Effector memory CD4-positive, alpha-beta T cell (primary cell): ENCODE results near the gene PIK3CA.
"Not testable (repeated sequence)": the region's sequence is repeated elsewhere in the genome, so short reads cannot be mapped to it uniquely, and the experiment has no call there.

Experiments
- DNase-seq, 3 donors: peaks; one replicate each; pipeline ENCODE4 v3.0.0-alpha.2; 2020
- H3K27ac ChIP-seq: 2 replicates; pipeline ENCODE4 v1.7.0; 2013; ENCODE audit warnings: mild to moderate bottlenecking, low read length, moderate library complexity; ENCODE audit not compliant: insufficient read depth, poor library complexity, severe bottlenecking
- H3K27me3 ChIP-seq: replicated peaks from 2 replicates; pipeline ENCODE4 v1.7.0; 2013; ENCODE audit warnings: mild to moderate bottlenecking, low read length; ENCODE audit not compliant: insufficient read depth, control insufficient read depth, poor library complexity, severe bottlenecking
- H3K36me3 ChIP-seq: 2 replicates; pipeline ENCODE4 v1.7.0; 2013; ENCODE audit warnings: mild to moderate bottlenecking, low read length, moderate library complexity; ENCODE audit not compliant: control insufficient read depth, insufficient read depth
- H3K4me1 ChIP-seq: 2 replicates; pipeline ENCODE4 v1.7.0; 2013; ENCODE audit warnings: low read length, mild to moderate bottlenecking; ENCODE audit not compliant: control insufficient read depth, insufficient read depth, poor library complexity, severe bottlenecking
- H3K4me3 ChIP-seq: 2 replicates; pipeline ENCODE4 v1.7.0; 2013; ENCODE audit warnings: low read length, low read depth, mild to moderate bottlenecking; ENCODE audit not compliant: insufficient read depth, poor library complexity, severe bottlenecking
- H3K9me3 ChIP-seq: 2 replicates; pipeline ENCODE4 v1.7.0; 2013; ENCODE audit warnings: mild to moderate bottlenecking, low read length, moderate library complexity; ENCODE audit not compliant: control insufficient read depth

The PIK3CA gene

GRCh38 chr3:179268400-179269051, 120.4 kb downstream of the PIK3CA start:
- Histone ChIP-seq H3K27ac (no peak overlapping the region), H3K4me3 (no peak overlapping the region), H3K36me3 (no peaks in the 10 kb centered on the region), H3K27me3 (no peaks in the 10 kb centered on the region), H3K4me1 (no peaks in the 10 kb centered on the region), H3K9me3 (no peaks in the 10 kb centered on the region)
- no peak for DNase-seq

GRCh38 chr3:179269152-179269707, 121.1 kb downstream of the PIK3CA start:
- DNase-seq: no peak
- no peaks in the 10 kb centered on the region for H3K4me1 ChIP-seq
- H3K36me3 ChIP-seq: no peaks in the 10 kb centered on the region
- no peaks in the 10 kb centered on the region for H3K9me3 ChIP-seq
- no peaks in the 10 kb centered on the region for H3K27me3 ChIP-seq
- H3K4me3 ChIP-seq: no peak overlapping the region
- H3K27ac ChIP-seq: no peak overlapping the region

GRCh38 chr3:179272385-179272784, 124.2 kb downstream of the PIK3CA start:
- H3K9me3 ChIP-seq: no peaks in the 10 kb centered on the region
- H3K4me3 ChIP-seq: no peak overlapping the region
- H3K27ac ChIP-seq: no peak overlapping the region
- H3K4me1 ChIP-seq: no peaks in the 10 kb centered on the region
- H3K27me3 ChIP-seq: no peaks in the 10 kb centered on the region
- no peak for DNase-seq
- no peaks in the 10 kb centered on the region for H3K36me3 ChIP-seq

- DNase-seq, H3K36me3 ChIP-seq, H3K4me3 ChIP-seq, H3K27me3 ChIP-seq, H3K27ac ChIP-seq, H3K9me3 ChIP-seq, H3K4me1 ChIP-seq: not testable (repeated sequence)
Observed at GRCh38 chr3:179274434-179274833, 126.3 kb downstream of the PIK3CA start.

- no peak overlapping the region for H3K27ac ChIP-seq
- no peak overlapping the region for H3K4me3 ChIP-seq
- H3K36me3 ChIP-seq: no peaks in the 10 kb centered on the region
- no peaks in the 10 kb centered on the region for H3K9me3 ChIP-seq
- H3K27me3 ChIP-seq: no peaks in the 10 kb centered on the region
- no peaks in the 10 kb centered on the region for H3K4me1 ChIP-seq
- DNase-seq: no peak
Observed at GRCh38 chr3:179276001-179276400, 127.8 kb downstream of the PIK3CA start.

GRCh38 chr3:179276743-179277142, 128.6 kb downstream of the PIK3CA start:
- Histone ChIP-seq H3K4me1 (no peaks in the 10 kb centered on the region), H3K36me3 (no peaks in the 10 kb centered on the region), H3K4me3 (no peak overlapping the region), H3K9me3 (no peaks in the 10 kb centered on the region), H3K27me3 (no peaks in the 10 kb centered on the region), H3K27ac (no peak overlapping the region)
- DNase-seq: no peak

GRCh38 chr3:179278151-179278550, 130.0 kb downstream of the PIK3CA start:
- no peaks in the 10 kb centered on the region for H3K4me1 ChIP-seq
- H3K9me3 ChIP-seq: no peaks in the 10 kb centered on the region
- H3K27ac ChIP-seq: no peak overlapping the region
- no peaks in the 10 kb centered on the region for H3K27me3 ChIP-seq
- no peak overlapping the region for H3K4me3 ChIP-seq
- H3K36me3 ChIP-seq: no peaks in the 10 kb centered on the region
- DNase-seq: no peak

- Histone ChIP-seq H3K4me1 (no peaks in the 10 kb centered on the region), H3K4me3 (no peak overlapping the region), H3K27me3 (no peaks in the 10 kb centered on the region), H3K36me3 (no peaks in the 10 kb centered on the region), H3K27ac (no peak overlapping the region), H3K9me3 (no peaks in the 10 kb centered on the region)
- no peak for DNase-seq
Observed at GRCh38 chr3:179278932-179279693, 131.0 kb downstream of the PIK3CA start.

GRCh38 chr3:179279837-179280236, 131.7 kb downstream of the PIK3CA start:
- Histone ChIP-seq H3K36me3 (no peaks in the 10 kb centered on the region), H3K27ac (no peak overlapping the region), H3K27me3 (no peaks in the 10 kb centered on the region), H3K4me3 (no peak overlapping the region), H3K4me1 (no peaks in the 10 kb centered on the region), H3K9me3 (no peaks in the 10 kb centered on the region)
- no peak for DNase-seq

GRCh38 chr3:179281825-179282224, 133.7 kb downstream of the PIK3CA start:
- Histone ChIP-seq H3K4me3 (no peak overlapping the region), H3K27me3 (no peaks in the 10 kb centered on the region), H3K36me3 (no peaks in the 10 kb centered on the region), H3K4me1 (no peaks in the 10 kb centered on the region), H3K27ac (no peak overlapping the region), H3K9me3 (no peaks in the 10 kb centered on the region)
- DNase-seq: no peak
